ENCODE data around the gene ING1.
"Not testable (repeated sequence)": the region's sequence is repeated elsewhere in the genome, so short reads cannot be mapped to it uniquely, and the experiment has no call there.

The ING1 gene

GRCh38 chr13:110682746-110683145, 30.8 kb upstream of the ING1 start:
- Histone ChIP-seq H3K9ac (ENCODE audit: low read length) (no peak overlapping the region), H3K27ac (ENCODE audit: low read length) (no peak overlapping the region), H3K4me3 (ENCODE audit: low read length) (no peak overlapping the region), H3K36me3 (ENCODE audit: control insufficient read depth, low read depth, low read length) (peaks cover 23% of the 10 kb centered on the region), H3K9me3 (ENCODE audit: control insufficient read depth, low read depth, low read length) (no peaks in the 10 kb centered on the region), H3K4me1 (ENCODE audit: control insufficient read depth, low read depth, low read length) (no peaks in the 10 kb centered on the region), H3K27me3 (ENCODE audit: control insufficient read depth, insufficient read depth, low read length) (no peaks in the 10 kb centered on the region)

GRCh38 chr13:110683203-110683883, 30.2 kb upstream of the ING1 start:
- no peaks in the 10 kb centered on the region for H3K4me1 ChIP-seq (ENCODE audit: control insufficient read depth, low read depth, low read length)
- H3K9me3 ChIP-seq (ENCODE audit: control insufficient read depth, low read depth, low read length) = no peaks in the 10 kb centered on the region
- no peak overlapping the region for H3K9ac ChIP-seq (ENCODE audit: low read length)
- no peaks in the 10 kb centered on the region for H3K27me3 ChIP-seq (ENCODE audit: control insufficient read depth, insufficient read depth, low read length)
- H3K36me3 ChIP-seq (ENCODE audit: control insufficient read depth, low read depth, low read length) = peaks cover 27% of the 10 kb centered on the region
- no peak overlapping the region for H3K4me3 ChIP-seq (ENCODE audit: low read length)
- no peak overlapping the region for H3K27ac ChIP-seq (ENCODE audit: low read length)

DNA sequence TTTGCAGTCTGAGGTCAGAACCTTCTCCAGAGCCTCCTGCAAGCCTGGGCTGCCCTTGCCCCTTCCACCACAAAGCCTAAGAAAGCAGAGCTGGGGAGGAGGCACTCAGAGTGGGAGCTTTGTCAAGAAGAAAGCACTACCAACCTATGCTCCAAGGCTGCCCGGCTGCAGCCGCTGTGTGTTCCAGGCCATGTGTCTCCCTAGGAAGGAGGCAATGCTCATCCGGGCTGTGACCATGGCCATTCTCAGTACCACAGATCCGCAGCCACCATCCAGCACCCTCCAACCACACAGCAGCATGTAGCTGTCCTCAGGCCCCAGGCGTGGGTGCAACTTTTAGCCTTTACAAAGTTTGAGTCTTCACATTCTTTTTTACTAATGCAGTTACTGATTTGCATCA, 29.6 kb upstream of the ING1 start:
- no peak overlapping the region for H3K4me3 ChIP-seq (ENCODE audit: low read length)
- H3K36me3 ChIP-seq (ENCODE audit: control insufficient read depth, low read depth, low read length) = peaks cover 25% of the 10 kb centered on the region
- H3K27ac ChIP-seq (ENCODE audit: low read length) = no peak overlapping the region
- H3K27me3 ChIP-seq (ENCODE audit: control insufficient read depth, insufficient read depth, low read length) = no peaks in the 10 kb centered on the region
- H3K9me3 ChIP-seq (ENCODE audit: control insufficient read depth, low read depth, low read length) = no peaks in the 10 kb centered on the region
- no peaks in the 10 kb centered on the region for H3K4me1 ChIP-seq (ENCODE audit: control insufficient read depth, low read depth, low read length)
- H3K9ac ChIP-seq (ENCODE audit: low read length) = no peak overlapping the region

GRCh38 chr13:110684388-110685056, 29.0 kb upstream of the ING1 start:
- Histone ChIP-seq H3K27ac (ENCODE audit: low read length) (no peak overlapping the region), H3K4me3 (ENCODE audit: low read length) (no peak overlapping the region), H3K27me3 (ENCODE audit: control insufficient read depth, insufficient read depth, low read length) (no peaks in the 10 kb centered on the region), H3K36me3 (ENCODE audit: control insufficient read depth, low read depth, low read length) (peaks cover 26% of the 10 kb centered on the region), H3K9me3 (ENCODE audit: control insufficient read depth, low read depth, low read length) (no peaks in the 10 kb centered on the region), H3K4me1 (ENCODE audit: control insufficient read depth, low read depth, low read length) (no peaks in the 10 kb centered on the region), H3K9ac (ENCODE audit: low read length) (no peak overlapping the region)

DNA sequence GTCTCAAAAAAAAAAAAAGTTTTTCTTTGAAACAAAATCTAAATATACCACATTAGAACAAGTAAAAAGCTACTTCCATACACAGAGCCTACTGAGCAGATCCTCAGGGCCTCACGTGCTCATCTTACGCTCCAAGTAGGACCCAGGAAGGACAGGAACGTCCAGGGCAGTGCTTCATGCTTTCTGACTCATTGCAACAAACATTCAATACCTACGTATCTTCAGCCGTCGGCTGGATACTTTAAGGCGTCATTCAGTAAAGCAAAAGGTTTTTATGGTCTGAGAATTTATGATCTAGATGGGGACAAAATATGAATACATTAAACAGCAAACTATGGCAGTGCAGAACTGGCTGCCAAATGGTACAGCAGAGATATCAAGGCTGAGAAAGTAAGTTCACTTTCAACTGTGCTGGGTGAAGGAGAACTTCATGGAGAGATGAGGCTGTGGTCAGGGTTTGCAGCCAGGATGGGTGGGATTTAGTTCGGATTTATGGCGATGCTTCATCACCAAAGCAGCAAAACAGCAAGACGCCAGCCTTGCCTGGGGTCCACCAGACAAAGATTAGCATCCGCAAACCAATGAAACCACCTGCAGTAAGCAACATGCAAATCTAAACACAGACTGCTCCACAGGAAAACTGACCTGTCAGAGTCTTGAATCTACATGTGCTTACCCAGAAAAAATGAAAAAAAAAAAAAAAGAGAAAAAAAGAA, 28.0 kb upstream of the ING1 start:
- H3K9me3 ChIP-seq (ENCODE audit: control insufficient read depth, low read depth, low read length) = no peaks in the 10 kb centered on the region
- H3K27me3 ChIP-seq (ENCODE audit: control insufficient read depth, insufficient read depth, low read length) = no peaks in the 10 kb centered on the region
- no peaks in the 10 kb centered on the region for H3K4me1 ChIP-seq (ENCODE audit: control insufficient read depth, low read depth, low read length)
- no peak overlapping the region for H3K27ac ChIP-seq (ENCODE audit: low read length)
- no peak overlapping the region for H3K4me3 ChIP-seq (ENCODE audit: low read length)
- H3K9ac ChIP-seq (ENCODE audit: low read length) = no peak overlapping the region
- H3K36me3 ChIP-seq (ENCODE audit: control insufficient read depth, low read depth, low read length) = peaks cover 28% of the 10 kb centered on the region

- Histone ChIP-seq H3K4me1 (ENCODE audit: control insufficient read depth, low read depth, low read length) (no peaks in the 10 kb centered on the region), H3K36me3 (ENCODE audit: control insufficient read depth, low read depth, low read length) (peaks cover 21% of the 10 kb centered on the region), H3K9me3 (ENCODE audit: control insufficient read depth, low read depth, low read length) (no peaks in the 10 kb centered on the region), H3K27me3 (ENCODE audit: control insufficient read depth, insufficient read depth, low read length) (no peaks in the 10 kb centered on the region), H3K9ac (ENCODE audit: low read length) (no peak overlapping the region), H3K27ac (ENCODE audit: low read length) (no peak overlapping the region), H3K4me3 (ENCODE audit: low read length) (no peak overlapping the region)
These were observed 25.8 kb upstream of the ING1 start for GRCh38 chr13:110687736-110688135.

- Histone ChIP-seq H3K4me1 (ENCODE audit: control insufficient read depth, low read depth, low read length) (no peaks in the 10 kb centered on the region), H3K36me3 (ENCODE audit: control insufficient read depth, low read depth, low read length) (peaks cover 19% of the 10 kb centered on the region), H3K9me3 (ENCODE audit: control insufficient read depth, low read depth, low read length) (no peaks in the 10 kb centered on the region), H3K4me3 (ENCODE audit: low read length) (no peak overlapping the region), H3K27me3 (ENCODE audit: control insufficient read depth, insufficient read depth, low read length) (no peaks in the 10 kb centered on the region), H3K27ac (ENCODE audit: low read length) (no peak overlapping the region), H3K9ac (ENCODE audit: low read length) (no peak overlapping the region)
These were observed 24.5 kb upstream of the ING1 start for GRCh38 chr13:110689041-110689440.

DNA sequence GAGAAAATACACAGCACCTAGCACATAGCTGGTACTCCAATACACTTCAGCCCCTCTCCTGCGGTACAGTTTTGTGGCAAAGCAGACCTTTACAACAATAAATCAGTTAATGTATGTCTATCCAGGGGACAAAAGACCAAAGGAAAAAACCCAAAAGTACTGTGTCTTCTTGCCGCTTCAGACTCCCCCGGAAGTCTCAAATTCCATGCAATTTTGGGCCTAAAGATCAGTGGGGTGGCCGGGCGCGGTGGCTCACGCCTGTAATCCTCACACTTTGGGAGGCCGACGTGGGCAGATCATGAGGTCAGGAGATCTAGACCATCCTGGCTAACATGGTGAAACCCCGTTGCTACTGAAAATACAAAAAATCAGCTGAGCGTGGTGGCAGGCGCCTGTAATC, 23.8 kb upstream of the ING1 start:
- Histone ChIP-seq H3K27ac (ENCODE audit: low read length) (no peak overlapping the region), H3K27me3 (ENCODE audit: control insufficient read depth, insufficient read depth, low read length) (no peaks in the 10 kb centered on the region), H3K4me1 (ENCODE audit: control insufficient read depth, low read depth, low read length) (no peaks in the 10 kb centered on the region), H3K36me3 (ENCODE audit: control insufficient read depth, low read depth, low read length) (peaks cover 17% of the 10 kb centered on the region), H3K4me3 (ENCODE audit: low read length) (no peak overlapping the region), H3K9ac (ENCODE audit: low read length) (no peak overlapping the region), H3K9me3 (ENCODE audit: control insufficient read depth, low read depth, low read length) (no peaks in the 10 kb centered on the region)

DNA sequence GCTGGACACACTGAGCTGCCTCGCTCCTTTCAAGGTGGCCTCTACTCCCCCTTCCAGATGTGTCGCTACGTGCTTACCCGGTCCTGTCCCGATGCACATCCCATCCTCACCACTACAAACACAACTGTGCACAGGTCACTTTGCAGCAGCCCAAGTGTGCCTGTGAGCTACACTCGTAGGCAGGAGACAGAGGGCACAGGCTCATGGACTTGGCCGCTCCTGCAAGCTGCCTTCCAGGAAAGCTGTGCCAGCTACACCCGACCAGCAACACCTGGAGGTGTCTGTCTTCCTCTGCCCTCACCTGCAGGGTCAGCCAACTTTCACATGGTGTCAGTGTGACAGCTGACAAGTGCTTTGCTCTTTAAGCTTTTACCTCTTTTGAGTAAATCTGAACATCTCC, 23.0 kb upstream of the ING1 start:
- Histone ChIP-seq H3K9me3 (ENCODE audit: control insufficient read depth, low read depth, low read length) (no peaks in the 10 kb centered on the region), H3K27me3 (ENCODE audit: control insufficient read depth, insufficient read depth, low read length) (no peaks in the 10 kb centered on the region), H3K4me1 (ENCODE audit: control insufficient read depth, low read depth, low read length) (no peaks in the 10 kb centered on the region), H3K36me3 (ENCODE audit: control insufficient read depth, low read depth, low read length) (peaks cover 17% of the 10 kb centered on the region), H3K9ac (ENCODE audit: low read length) (no peak overlapping the region), H3K4me3 (ENCODE audit: low read length) (no peak overlapping the region), H3K27ac (ENCODE audit: low read length) (no peak overlapping the region)

DNA sequence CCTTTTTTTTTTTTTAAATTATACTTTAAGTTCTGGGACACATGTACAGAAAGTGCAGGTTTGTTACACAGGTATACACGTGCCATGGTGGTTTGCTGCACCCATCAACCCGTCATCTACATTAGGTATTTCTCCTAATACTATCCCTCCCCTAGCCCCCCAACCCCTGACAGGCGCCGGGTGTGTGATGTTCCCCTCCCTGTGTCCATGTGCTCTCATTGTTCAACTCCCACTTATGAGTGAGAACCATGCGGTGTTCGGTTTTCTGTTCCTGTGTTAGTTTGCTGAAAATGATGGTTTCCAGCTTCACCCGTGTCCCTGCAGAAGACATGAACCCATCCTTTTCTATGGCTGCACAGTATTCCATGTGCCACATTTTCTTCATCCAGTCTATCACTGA, 17.7 kb upstream of the ING1 start:
- not testable (repeated sequence) for H3K9ac ChIP-seq (ENCODE audit: low read length); H3K4me3 ChIP-seq (ENCODE audit: low read length); H3K27me3 ChIP-seq (ENCODE audit: control insufficient read depth, insufficient read depth, low read length); H3K4me1 ChIP-seq (ENCODE audit: control insufficient read depth, low read depth, low read length); H3K27ac ChIP-seq (ENCODE audit: low read length); H3K9me3 ChIP-seq (ENCODE audit: control insufficient read depth, low read depth, low read length)
- peaks cover 25% of the 10 kb centered on the region for H3K36me3 ChIP-seq (ENCODE audit: control insufficient read depth, low read depth, low read length)

- H3K27ac ChIP-seq (ENCODE audit: low read length) = no peak overlapping the region
These were observed 16.7 kb upstream of the ING1 start for GRCh38 chr13:110696776-110697175.

More at GRCh38 chr13:110696776-110697175, 16.7 kb upstream of the ING1 start:
- no peaks in the 10 kb centered on the region for H3K4me1 ChIP-seq (ENCODE audit: control insufficient read depth, low read depth, low read length)
- no peaks in the 10 kb centered on the region for H3K27me3 ChIP-seq (ENCODE audit: control insufficient read depth, insufficient read depth, low read length)
- H3K9ac ChIP-seq (ENCODE audit: low read length) = no peak overlapping the region
- peaks cover 33% of the 10 kb centered on the region for H3K36me3 ChIP-seq (ENCODE audit: control insufficient read depth, low read depth, low read length)
- no peak overlapping the region for H3K4me3 ChIP-seq (ENCODE audit: low read length)
- H3K9me3 ChIP-seq (ENCODE audit: control insufficient read depth, low read depth, low read length) = no peaks in the 10 kb centered on the region

Measured in iPS-18a (cell line).